GM20431 (cell line): ENCODE data around the gene ERG.

Source experiments
- in situ Hi-C: fragments of 300-500 bp; cut with MseI, MboI; formaldehyde crosslinking; loops from one replicate; pipeline ENCODE4 v1.15.0; 2020; ENCODE audit warnings: low sequenced_read_pairs; ENCODE audit not compliant: unreplicated experiment

Gene ERG

GRCh38 chr21:38476385-38476784, 21.9 kb downstream of the ERG start:
- in situ Hi-C loops = no loop called here

GRCh38 chr21:38475519-38475918, 22.8 kb downstream of the ERG start:
- in situ Hi-C loops = no loop called here

GRCh38 chr21:38474796-38475195, 23.5 kb downstream of the ERG start:
- in situ Hi-C loops = no loop called here

GRCh38 chr21:38474124-38474523, 24.2 kb downstream of the ERG start:
- in situ Hi-C loops = no loop called here

- in situ Hi-C loops = no loop called here
Measured at GRCh38 chr21:38472412-38473108, 25.7 kb downstream of the ERG start.

- in situ Hi-C loops = no loop called here
Measured at GRCh38 chr21:38471766-38472165, 26.5 kb downstream of the ERG start.

- in situ Hi-C loops = no loop called here
Measured at GRCh38 chr21:38470755-38471154, 27.5 kb downstream of the ERG start.

- in situ Hi-C loops = no loop called here
Measured at GRCh38 chr21:38469642-38470041, 28.6 kb downstream of the ERG start.

- in situ Hi-C loops = no loop called here
Measured at GRCh38 chr21:38468989-38469388, 29.3 kb downstream of the ERG start.

GRCh38 chr21:38467911-38468310, 30.4 kb downstream of the ERG start:
- in situ Hi-C loops = no loop called here

- in situ Hi-C loops = no loop called here
Measured at GRCh38 chr21:38467374-38467773, 30.9 kb downstream of the ERG start.

GRCh38 chr21:38460171-38460742, 38.0 kb downstream of the ERG start:
- in situ Hi-C loops = no loop called here

- in situ Hi-C loops = no loop called here
Measured at GRCh38 chr21:38459490-38459889, 38.8 kb downstream of the ERG start.

- in situ Hi-C loops = no loop called here
Measured at GRCh38 chr21:38455403-38455802, 42.9 kb downstream of the ERG start.

GRCh38 chr21:38454702-38455101, 43.6 kb downstream of the ERG start:
- in situ Hi-C loops = no loop called here

- in situ Hi-C loops = no loop called here
Measured at GRCh38 chr21:38454161-38454560, 44.1 kb downstream of the ERG start.

- in situ Hi-C loops = no loop called here
Measured at GRCh38 chr21:38448671-38449385, 49.4 kb downstream of the ERG start.

- in situ Hi-C loops = no loop called here
Measured at GRCh38 chr21:38447611-38448010, 50.7 kb downstream of the ERG start.

GRCh38 chr21:38444691-38445090, 53.6 kb downstream of the ERG start:
- in situ Hi-C loops = no loop called here

GRCh38 chr21:38443110-38443509, 55.2 kb downstream of the ERG start:
- in situ Hi-C loops = no loop called here

GRCh38 chr21:38441153-38441552, 57.1 kb downstream of the ERG start:
- in situ Hi-C loops = no loop called here
